ENCODE results near the gene TSPO2. TPM values are rescaled to one million over a fixed set of nuclear protein-coding genes. Genes with fewer than 3 reads are reported as not detected.

TSPO2 gene
- total and polyA plus RNA-seq, 2 of the 13 experiments (the other 11 are each of a cell fraction or from before 2014, with no cell fraction given) = 0.55 TPM; not detected in 1

DNA sequence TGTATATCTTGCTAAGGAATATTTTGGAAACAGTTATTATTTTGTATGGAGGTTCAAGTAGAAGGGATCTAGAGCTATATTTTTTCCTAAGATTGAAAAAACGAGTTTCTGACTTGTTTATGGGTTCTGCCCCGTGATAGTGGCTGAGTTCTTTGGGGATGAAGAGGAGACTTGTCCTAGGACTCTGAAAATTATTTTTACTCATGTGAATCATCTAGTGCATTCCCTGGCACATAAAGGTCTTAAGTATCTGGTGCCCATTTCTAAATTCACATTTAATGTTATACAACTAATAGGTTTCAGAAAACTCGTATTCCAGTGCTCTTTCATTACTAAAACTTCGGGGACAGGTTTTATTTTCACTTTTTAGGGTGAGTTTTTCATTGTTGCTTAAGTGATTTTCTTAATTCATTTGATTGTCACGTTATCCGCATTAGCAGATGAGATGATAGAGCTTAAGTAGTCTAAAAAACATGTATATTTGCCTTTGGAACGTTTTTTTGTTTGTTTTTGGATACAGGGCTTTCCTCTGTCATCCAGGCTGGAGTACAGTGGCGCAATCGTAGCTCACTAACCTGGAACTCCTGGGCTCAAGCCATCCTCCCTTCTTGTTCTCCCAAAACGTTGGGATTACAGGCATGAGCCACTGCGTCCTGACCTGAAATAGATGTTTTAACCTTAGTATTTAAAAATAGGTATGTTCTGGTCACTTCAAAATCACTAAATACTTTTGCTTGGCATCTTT lies 32.6 kb downstream of the TSPO2 start (continued):
- TF ChIP-seq, protein P1, sequence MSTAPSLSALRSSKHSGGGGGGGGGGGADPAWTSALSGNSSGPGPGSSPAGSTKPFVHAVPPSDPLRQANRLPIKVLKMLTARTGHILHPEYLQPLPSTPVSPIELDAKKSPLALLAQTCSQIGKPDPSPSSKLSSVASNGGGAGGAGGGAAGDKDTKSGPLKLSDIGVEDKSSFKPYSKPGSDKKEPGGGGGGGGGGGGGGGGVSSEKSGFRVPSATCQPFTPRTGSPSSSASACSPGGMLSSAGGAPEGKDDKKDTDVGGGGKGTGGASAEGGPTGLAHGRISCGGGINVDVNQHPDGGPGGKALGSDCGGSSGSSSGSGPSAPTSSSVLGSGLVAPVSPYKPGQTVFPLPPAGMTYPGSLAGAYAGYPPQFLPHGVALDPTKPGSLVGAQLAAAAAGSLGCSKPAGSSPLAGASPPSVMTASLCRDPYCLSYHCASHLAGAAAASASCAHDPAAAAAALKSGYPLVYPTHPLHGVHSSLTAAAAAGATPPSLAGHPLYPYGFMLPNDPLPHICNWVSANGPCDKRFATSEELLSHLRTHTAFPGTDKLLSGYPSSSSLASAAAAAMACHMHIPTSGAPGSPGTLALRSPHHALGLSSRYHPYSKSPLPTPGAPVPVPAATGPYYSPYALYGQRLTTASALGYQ (CRISPR knock-in tag; IDR thresholded peaks at IDR 0.05) = no peak
- TF ChIP-seq, protein P2, sequence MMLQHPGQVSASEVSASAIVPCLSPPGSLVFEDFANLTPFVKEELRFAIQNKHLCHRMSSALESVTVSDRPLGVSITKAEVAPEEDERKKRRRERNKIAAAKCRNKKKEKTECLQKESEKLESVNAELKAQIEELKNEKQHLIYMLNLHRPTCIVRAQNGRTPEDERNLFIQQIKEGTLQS (CRISPR knock-in tag; IDR thresholded peaks at IDR 0.05) = no peak
- peak; percentile 53; the same call in 1 of the 2 replicates for TF ChIP-seq ZNF263 (CRISPR knock-in tag; IDR thresholded peaks at IDR 0.05)
- TF ChIP-seq ZNF317 (CRISPR knock-in tag; IDR thresholded peaks at IDR 0.05) = no peak
- TF ChIP-seq MEIS1 (CRISPR knock-in tag; IDR thresholded peaks at IDR 0.05; ENCODE audit: borderline replicate concordance) = no peak
- no peak for TF ChIP-seq FOXA3 (CRISPR knock-in tag; IDR thresholded peaks at IDR 0.05)
- TF ChIP-seq, protein P3, sequence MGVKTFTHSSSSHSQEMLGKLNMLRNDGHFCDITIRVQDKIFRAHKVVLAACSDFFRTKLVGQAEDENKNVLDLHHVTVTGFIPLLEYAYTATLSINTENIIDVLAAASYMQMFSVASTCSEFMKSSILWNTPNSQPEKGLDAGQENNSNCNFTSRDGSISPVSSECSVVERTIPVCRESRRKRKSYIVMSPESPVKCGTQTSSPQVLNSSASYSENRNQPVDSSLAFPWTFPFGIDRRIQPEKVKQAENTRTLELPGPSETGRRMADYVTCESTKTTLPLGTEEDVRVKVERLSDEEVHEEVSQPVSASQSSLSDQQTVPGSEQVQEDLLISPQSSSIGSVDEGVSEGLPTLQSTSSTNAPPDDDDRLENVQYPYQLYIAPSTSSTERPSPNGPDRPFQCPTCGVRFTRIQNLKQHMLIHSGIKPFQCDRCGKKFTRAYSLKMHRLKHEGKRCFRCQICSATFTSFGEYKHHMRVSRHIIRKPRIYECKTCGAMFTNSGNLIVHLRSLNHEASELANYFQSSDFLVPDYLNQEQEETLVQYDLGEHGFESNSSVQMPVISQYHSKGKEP (CRISPR knock-in tag; IDR thresholded peaks at IDR 0.05) = no peak
- no peak for TF ChIP-seq ATRX (CRISPR knock-in tag; IDR thresholded peaks at IDR 0.05; ENCODE audit: borderline replicate concordance)
- peak; percentile 92 for TF ChIP-seq ZFP90 (CRISPR knock-in tag; IDR thresholded peaks at IDR 0.05; ENCODE audit: borderline replicate concordance)
- TF ChIP-seq PCBP1 (IDR thresholded peaks at IDR 0.05; ENCODE audit: borderline replicate concordance, low read depth, low read length) = no peak
- TF ChIP-seq FOSL2 (CRISPR knock-in tag; IDR thresholded peaks at IDR 0.05) = 0 out of 2 replicates have a peak, but pooled peaks have one; percentile 33
- TF ChIP-seq SIN3B (IDR thresholded peaks at IDR 0.05; ENCODE audit: low read length) = no peak
- TF ChIP-seq KMT2B (CRISPR knock-in tag; IDR thresholded peaks at IDR 0.05) = no peak
- no peak for TF ChIP-seq KLF6 (CRISPR knock-in tag; IDR thresholded peaks at IDR 0.05)
- TF ChIP-seq ZNF788 (CRISPR knock-in tag; IDR thresholded peaks at IDR 0.05; ENCODE audit: borderline replicate concordance) = no peak
- TF ChIP-seq FOXO1 (CRISPR knock-in tag; IDR thresholded peaks at IDR 0.05) = no peak
- TF ChIP-seq DPF2 (CRISPR knock-in tag; IDR thresholded peaks at IDR 0.05; ENCODE audit: borderline replicate concordance, low read depth) = no peak
- TF ChIP-seq CEBPG (CRISPR knock-in tag; IDR thresholded peaks at IDR 0.05) = peak; percentile 88
- TF ChIP-seq POLR2AphosphoS5 (IDR thresholded peaks at IDR 0.05; ENCODE audit: low read depth, low read length) = no peak
- no peak for TF ChIP-seq ZNF616 (CRISPR knock-in tag; IDR thresholded peaks at IDR 0.05; ENCODE audit: low read depth)
- TF ChIP-seq, protein P4, sequence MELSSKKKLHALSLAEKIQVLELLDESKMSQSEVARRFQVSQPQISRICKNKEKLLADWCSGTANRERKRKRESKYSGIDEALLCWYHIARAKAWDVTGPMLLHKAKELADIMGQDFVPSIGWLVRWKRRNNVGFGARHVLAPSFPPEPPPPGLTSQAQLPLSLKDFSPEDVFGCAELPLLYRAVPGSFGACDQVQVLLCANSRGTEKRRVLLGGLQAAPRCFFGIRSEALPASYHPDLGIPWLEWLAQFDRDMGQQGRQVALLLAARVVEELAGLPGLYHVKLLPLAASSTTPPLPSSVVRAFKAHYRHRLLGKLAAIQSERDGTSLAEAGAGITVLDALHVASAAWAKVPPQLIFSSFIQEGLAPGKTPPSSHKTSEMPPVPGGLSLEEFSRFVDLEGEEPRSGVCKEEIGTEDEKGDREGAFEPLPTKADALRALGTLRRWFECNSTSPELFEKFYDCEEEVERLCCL (CRISPR knock-in tag; IDR thresholded peaks at IDR 0.05; ENCODE audit: borderline replicate concordance) = no peak
- TF ChIP-seq, protein P5, sequence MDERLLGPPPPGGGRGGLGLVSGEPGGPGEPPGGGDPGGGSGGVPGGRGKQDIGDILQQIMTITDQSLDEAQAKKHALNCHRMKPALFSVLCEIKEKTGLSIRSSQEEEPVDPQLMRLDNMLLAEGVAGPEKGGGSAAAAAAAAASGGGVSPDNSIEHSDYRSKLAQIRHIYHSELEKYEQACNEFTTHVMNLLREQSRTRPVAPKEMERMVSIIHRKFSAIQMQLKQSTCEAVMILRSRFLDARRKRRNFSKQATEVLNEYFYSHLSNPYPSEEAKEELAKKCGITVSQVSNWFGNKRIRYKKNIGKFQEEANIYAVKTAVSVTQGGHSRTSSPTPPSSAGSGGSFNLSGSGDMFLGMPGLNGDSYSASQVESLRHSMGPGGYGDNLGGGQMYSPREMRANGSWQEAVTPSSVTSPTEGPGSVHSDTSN (CRISPR knock-in tag; IDR thresholded peaks at IDR 0.05) = no peak
- no peak for TF ChIP-seq KLF13 (CRISPR knock-in tag; IDR thresholded peaks at IDR 0.05)
- peak; percentile 40; the same call in 1 of the 2 replicates for TF ChIP-seq RBFOX2 (IDR thresholded peaks at IDR 0.05; ENCODE audit: low read depth, low read length)

Data from HepG2 (cell line).